CD4-positive, alpha-beta memory T cell (primary cell): ENCODE data around the gene APOC3. TPM values are rescaled to one million over a fixed set of nuclear protein-coding genes. Genes with fewer than 3 reads are reported as not detected.

Experiments
- CTCF ChIA-PET: fragments of 350-600 bp; sonication (Branson Sonifier 250); formaldehyde crosslinking; loops from one replicate; lab custom pipeline; 2021; ENCODE audit warnings: inconsistent platforms; ENCODE audit not compliant: partially characterized antibody; lab: Charles Lee
- POLR2A ChIA-PET: fragments of 350-600 bp; sonication (Branson Sonifier 250); formaldehyde crosslinking; loops from one replicate; lab custom pipeline; 2021; ENCODE audit not compliant: partially characterized antibody; lab: Charles Lee
- DNase-seq, 5 donors: peaks; one replicate each; pipeline versions ENCODE4 v3.0.0 to v3.0.0-alpha.2; 2020 to 2022; ENCODE audit warnings: mixed read lengths in 1 of 5
- H3K27ac ChIP-seq: one replicate; pipeline ENCODE4 v1.7.0; 2013; ENCODE audit warnings: low read depth, low read length
- H3K27me3 ChIP-seq: 2 replicates; pipeline ENCODE4 v1.7.0; 2013; ENCODE audit warnings: mild to moderate bottlenecking, low read length, moderate library complexity; ENCODE audit not compliant: insufficient read depth
- H3K36me3 ChIP-seq: 2 replicates; pipeline ENCODE4 v1.7.0; 2013; ENCODE audit warnings: mild to moderate bottlenecking, low read length, moderate library complexity; ENCODE audit not compliant: insufficient read depth
- H3K4me1 ChIP-seq: 2 replicates; pipeline ENCODE4 v1.7.0; 2013; ENCODE audit warnings: mild to moderate bottlenecking, low read length, moderate library complexity; ENCODE audit not compliant: insufficient read depth
- H3K4me3 ChIP-seq, 2 donors: one replicate each; pipeline ENCODE4 v1.7.0; 2013; ENCODE audit warnings: low read length in 2 of 2, mild to moderate bottlenecking in 1 of 2
- H3K9me3 ChIP-seq, 2 donors: one replicate each; pipeline ENCODE4 v1.7.0; 2013; ENCODE audit warnings: low read length in 2 of 2, control low read depth in 1 of 2; ENCODE audit not compliant: control insufficient read depth in 1 of 2
- H3K27ac Mint-ChIP-seq, 7 donors: one replicate each; pipeline ENCODE4 v1.8.0; 2020 to 2021; ENCODE audit warnings: mixed read lengths in 7 of 7, mild to moderate bottlenecking in 6 of 7, inconsistent platforms in 3 of 7, moderate library complexity in 3 of 7
- H3K27me3 Mint-ChIP-seq, 2 donors: one replicate each; pipeline ENCODE4 v1.8.0; 2020 to 2021; ENCODE audit warnings: mixed read lengths in 2 of 2
- H3K36me3 Mint-ChIP-seq, 2 donors: one replicate each; pipeline ENCODE4 v1.8.0; 2020 to 2021; ENCODE audit warnings: mixed read lengths in 2 of 2, inconsistent platforms in 1 of 2, mild to moderate bottlenecking in 1 of 2
- H3K4me1 Mint-ChIP-seq, 4 donors: one replicate each; pipeline ENCODE4 v1.8.0; 2020 to 2021; ENCODE audit warnings: mixed read lengths in 4 of 4, mild to moderate bottlenecking in 1 of 4
- H3K4me3 Mint-ChIP-seq, 8 donors: one replicate each; pipeline ENCODE4 v1.8.0; 2020 to 2021; ENCODE audit warnings: mixed read lengths in 8 of 8, mild to moderate bottlenecking in 7 of 8, moderate library complexity in 6 of 8, inconsistent platforms in 3 of 8
- H3K9me3 Mint-ChIP-seq, 8 donors: one replicate each; pipeline ENCODE4 v1.8.0; 2020 to 2021; ENCODE audit warnings: mixed read lengths in 8 of 8, mild to moderate bottlenecking in 5 of 8, inconsistent platforms in 3 of 8, moderate library complexity in 1 of 8
- intact Hi-C: fragments of 100-400 bp; cut with micrococcal nuclease; formaldehyde crosslinking; loops from one replicate; pipeline ENCODE4 v1.15.1; 2023
- polyA plus RNA-seq, 2 donors: library from polyadenylated mRNA; unstranded; fragments of 300-500 nt; fragmentation: Illumina TruSeq; gene quantifications; one replicate each; pipeline ENCODE4 v1.2.3, GENCODE V29; 2021
- total RNA-seq, 2 experiments: library from RNA; stranded (reverse); gene quantifications; one replicate each; pipeline ENCODE4 v1.2.3, GENCODE V29; 2021

The APOC3 gene
- total and polyA plus RNA-seq, 4 experiments from 2014 or later = not detected

- Histone ChIP-seq H3K27ac (no peak overlapping the region), H3K27me3 (no peaks in the 10 kb centered on the region), H3K36me3 (no peaks in the 10 kb centered on the region), H3K9me3 (no peaks in the 10 kb centered on the region), H3K4me3 (no peak overlapping the region), H3K4me1 (peaks cover 19% of the 10 kb centered on the region)
- DNase-seq = no peak
- ChIA-PET CTCF (interaction anchor here (1.0 to 12.8 kb wide), 14 partner anchors 9 to 435 kb away, joined by 3 to 212 read pairs (median 11); partner anchors contain the start of genes APOA1, BUD13 and SIK3), POLR2A (interaction anchor here (1.5 to 2.3 kb wide), 2 partner anchors 43 to 313 kb away, joined by 4 to 13 read pairs; no protein-coding TSS in a partner anchor)
- Mint-ChIP-seq H3K4me1 (peaks cover 10 to 25% (median 17%) of the 10 kb centered on the region in 4 donors), H3K27ac (no peak overlapping the region), H3K9me3 (no peaks in the 10 kb centered on the region), H3K36me3 (peaks cover 0 to 7% of the 10 kb centered on the region in 2 donors), H3K4me3 (no peak overlapping the region), H3K27me3 (peaks cover 2 to 9% of the 10 kb centered on the region in 2 donors)
- intact Hi-C loops = no loop called here
These were observed 37.4 kb upstream of the APOC3 start for GRCh38 chr11:116792144-116792868.

GRCh38 chr11:116792869-116793771 lies 36.6 kb upstream of the APOC3 start:
- Mint-ChIP-seq H3K4me1 (peaks cover 10 to 21% (median 14%) of the 10 kb centered on the region in 4 donors), H3K27me3 (peaks cover 2 to 9% of the 10 kb centered on the region in 2 donors), H3K4me3 (no peak overlapping the region), H3K36me3 (peaks cover 0 to 3% of the 10 kb centered on the region in 2 donors), H3K27ac (peak overlapping the region in 1 of 7 donors; percentile 87), H3K9me3 (no peaks in the 10 kb centered on the region)
- POLR2A ChIA-PET = interaction anchor here (1.5 kb wide), 1 partner anchor 42 kb away, joined by 4 read pairs; no protein-coding TSS in a partner anchor
- no peaks in the 10 kb centered on the region for H3K9me3 ChIP-seq
- no peak overlapping the region for H3K27ac ChIP-seq
- intact Hi-C loops = no loop called here
- H3K4me1 ChIP-seq = peaks cover 16% of the 10 kb centered on the region
- CTCF ChIA-PET = interaction anchor here (0.9 to 12.8 kb wide), 10 partner anchors 10 to 434 kb away, joined by 3 to 212 read pairs (median 4); partner anchors contain the start of gene APOA1
- no peaks in the 10 kb centered on the region for H3K27me3 ChIP-seq
- H3K36me3 ChIP-seq = no peaks in the 10 kb centered on the region
- H3K4me3 ChIP-seq = no peak overlapping the region
- DNase-seq = no peak

- Mint-ChIP-seq H3K27me3 (peaks cover 2 to 9% of the 10 kb centered on the region in 2 donors), H3K9me3 (no peaks in the 10 kb centered on the region), H3K27ac (no peak overlapping the region), H3K4me3 (no peak overlapping the region), H3K4me1 (peaks cover 6 to 15% (median 8%) of the 10 kb centered on the region in 4 donors), H3K36me3 (no peaks in the 10 kb centered on the region)
- intact Hi-C loops = no loop called here
- H3K4me1 ChIP-seq = peaks cover 10% of the 10 kb centered on the region
- POLR2A ChIA-PET = no interaction called here
- no peaks in the 10 kb centered on the region for H3K36me3 ChIP-seq
- H3K27ac ChIP-seq = no peak overlapping the region
- no peak for DNase-seq
- H3K27me3 ChIP-seq = no peaks in the 10 kb centered on the region
- H3K4me3 ChIP-seq = no peak overlapping the region
- no peaks in the 10 kb centered on the region for H3K9me3 ChIP-seq
- CTCF ChIA-PET = interaction anchor here (0.9 to 12.8 kb wide), 8 partner anchors 42 to 433 kb away, joined by 3 to 212 read pairs (median 4); partner anchors contain the start of gene APOA1
These were observed 36.0 kb upstream of the APOC3 start for GRCh38 chr11:116793772-116794097.

- Histone ChIP-seq H3K27ac (no peak overlapping the region), H3K4me3 (no peak overlapping the region), H3K27me3 (no peaks in the 10 kb centered on the region), H3K9me3 (no peaks in the 10 kb centered on the region), H3K36me3 (no peaks in the 10 kb centered on the region), H3K4me1 (peaks cover 10% of the 10 kb centered on the region)
- ChIA-PET POLR2A (interaction anchor here (0.7 kb wide), 1 partner anchor 59 kb away, joined by 3 read pairs; no protein-coding TSS in a partner anchor), CTCF (interaction anchor here (0.9 to 12.8 kb wide), 4 partner anchors 16 to 312 kb away, joined by 3 to 212 read pairs (median 96); partner anchors contain the start of gene APOA1)
- DNase-seq = no peak
- H3K27ac Mint-ChIP-seq = no peak overlapping the region
- intact Hi-C loops = no loop called here
- H3K9me3 Mint-ChIP-seq = no peaks in the 10 kb centered on the region
- H3K36me3 Mint-ChIP-seq = no peaks in the 10 kb centered on the region
- H3K4me1 Mint-ChIP-seq = peaks cover 5 to 12% (median 8%) of the 10 kb centered on the region in 4 donors
- H3K27me3 Mint-ChIP-seq = peaks cover 2 to 13% of the 10 kb centered on the region in 2 donors
- H3K4me3 Mint-ChIP-seq = no peak overlapping the region
These were observed 34.9 kb upstream of the APOC3 start for GRCh38 chr11:116794851-116795250.

- H3K4me3 ChIP-seq = no peak overlapping the region
- H3K27me3 Mint-ChIP-seq = peaks cover 4 to 13% of the 10 kb centered on the region in 2 donors
- ChIA-PET CTCF (interaction anchor here (11.4 to 12.8 kb wide), 2 partner anchors 40 to 310 kb away, joined by 189 to 212 read pairs; partner anchors contain the start of gene APOA1), POLR2A (no interaction called here)
- no peaks in the 10 kb centered on the region for H3K27me3 ChIP-seq
- H3K36me3 ChIP-seq = no peaks in the 10 kb centered on the region
- no peak overlapping the region for H3K27ac ChIP-seq
- H3K4me3 Mint-ChIP-seq = no peak overlapping the region
- DNase-seq = no peak
- H3K9me3 Mint-ChIP-seq = no peaks in the 10 kb centered on the region
- intact Hi-C loops = no loop called here
- peaks cover 0 to 3% (median 1%) of the 10 kb centered on the region in 4 donors for H3K4me1 Mint-ChIP-seq
- no peaks in the 10 kb centered on the region for H3K36me3 Mint-ChIP-seq
- H3K9me3 ChIP-seq = no peaks in the 10 kb centered on the region
- H3K27ac Mint-ChIP-seq = no peak overlapping the region
- H3K4me1 ChIP-seq = peaks cover 2% of the 10 kb centered on the region
These were observed 33.2 kb upstream of the APOC3 start for GRCh38 chr11:116796548-116796947.

- peaks cover 6 to 13% of the 10 kb centered on the region in 2 donors for H3K27me3 Mint-ChIP-seq
- peaks cover 0 to 3% (median 0%) of the 10 kb centered on the region in 4 donors for H3K4me1 Mint-ChIP-seq
- no peak overlapping the region for H3K4me3 ChIP-seq
- no peaks in the 10 kb centered on the region for H3K9me3 ChIP-seq
- no peak overlapping the region for H3K4me3 Mint-ChIP-seq
- no peaks in the 10 kb centered on the region for H3K27me3 ChIP-seq
- ChIA-PET CTCF (interaction anchor here (1.1 kb wide), 1 partner anchor 308 kb away, joined by 4 read pairs; no protein-coding TSS in a partner anchor), POLR2A (interaction anchor here (1.0 kb wide), 1 partner anchor 10 kb away, joined by 3 read pairs; the partner anchor contains the start of gene ZPR1)
- DNase-seq = no peak
- H3K4me1 ChIP-seq = no peaks in the 10 kb centered on the region
- H3K36me3 ChIP-seq = no peaks in the 10 kb centered on the region
- intact Hi-C loops = no loop called here
- H3K27ac ChIP-seq = no peak overlapping the region
- H3K27ac Mint-ChIP-seq = no peak overlapping the region
- H3K9me3 Mint-ChIP-seq = no peaks in the 10 kb centered on the region
- no peaks in the 10 kb centered on the region for H3K36me3 Mint-ChIP-seq
These were observed 31.9 kb upstream of the APOC3 start for GRCh38 chr11:116797816-116798215.
